ENCODE measurements around the gene ATP2A3. TPM values are rescaled to one million over a fixed set of nuclear protein-coding genes. Genes with fewer than 3 reads are reported as not detected.
A peak's percentile ranks its signal among the peaks of the same experiment; 100 is the strongest.

The ATP2A3 gene
- total and polyA plus RNA-seq, 2 experiments from 2014 or later, result 2.2 to 4.1 TPM

GRCh38 chr17:4006745-4007211 is 42.5 kb upstream of the ATP2A3 start:
- H3K4me1 ChIP-seq (ENCODE audit: insufficient read depth), result peaks cover 15% of the 10 kb centered on the region
- H4K20me1 ChIP-seq (ENCODE audit: insufficient read depth, poor library complexity, severe bottlenecking), result no peaks in the 10 kb centered on the region
- no peaks in the 10 kb centered on the region for H3K9me3 ChIP-seq (ENCODE audit: low read depth)
- no peak overlapping the region for H3K4me3 ChIP-seq
- no peak overlapping the region for H3K4me2 ChIP-seq
- H3K79me2 ChIP-seq, result no peaks in the 10 kb centered on the region
- peak overlapping the region; percentile 40 for H3K27ac ChIP-seq
- H3K9me2 ChIP-seq (replicated peaks; ENCODE audit: insufficient read depth), result no peaks in the 10 kb centered on the region
- no peak for TF ChIP-seq EZH2 (IDR thresholded peaks at IDR 0.05; ENCODE audit: borderline replicate concordance)
- TF ChIP-seq CTCF (IDR thresholded peaks at IDR 0.05; ENCODE audit: poor library complexity), result no peak
- TF ChIP-seq EZH2phosphoT487 (IDR thresholded peaks at IDR 0.05; ENCODE audit: low read depth, severe bottlenecking, unreplicated experiment), result no peak
- no peak overlapping the region for H2AFZ ChIP-seq
- DNase-seq (ENCODE audit: low spot score), result peak; percentile 46
- H3K36me3 ChIP-seq (replicated peaks; ENCODE audit: insufficient read depth, low read depth), result no peaks in the 10 kb centered on the region
- WGBS (ENCODE audit: low lambda C conversion rate, missing lambda C conversion rate), result 51% methylated on average over 8 of the region's 8 CpGs
- no peaks in the 10 kb centered on the region for H3K27me3 ChIP-seq

- Histone ChIP-seq H3K9me3 (ENCODE audit: low read depth) (no peaks in the 10 kb centered on the region), H3K4me3 (no peak overlapping the region), H2AFZ (no peak overlapping the region), H3K9me2 (replicated peaks; ENCODE audit: insufficient read depth) (no peaks in the 10 kb centered on the region), H4K20me1 (ENCODE audit: insufficient read depth, poor library complexity, severe bottlenecking) (no peaks in the 10 kb centered on the region), H3K4me1 (ENCODE audit: insufficient read depth) (peaks cover 15% of the 10 kb centered on the region), H3K4me2 (no peak overlapping the region), H3K36me3 (replicated peaks; ENCODE audit: insufficient read depth, low read depth) (no peaks in the 10 kb centered on the region), H3K79me2 (no peaks in the 10 kb centered on the region), H3K27me3 (no peaks in the 10 kb centered on the region), H3K27ac (no peak overlapping the region)
- 87% methylated on average over 12 of the region's 12 CpGs for WGBS (ENCODE audit: low lambda C conversion rate, missing lambda C conversion rate)
- TF ChIP-seq EZH2 (IDR thresholded peaks at IDR 0.05; ENCODE audit: borderline replicate concordance) (no peak), EZH2phosphoT487 (IDR thresholded peaks at IDR 0.05; ENCODE audit: low read depth, severe bottlenecking, unreplicated experiment) (no peak), CTCF (IDR thresholded peaks at IDR 0.05; ENCODE audit: poor library complexity) (no peak)
- no peak for DNase-seq (ENCODE audit: low spot score)
Measured at GRCh38 chr17:4006165-4006589, 41.9 kb upstream of the ATP2A3 start.

GRCh38 chr17:4005296-4006164 is 41.3 kb upstream of the ATP2A3 start:
- no peak overlapping the region for H2AFZ ChIP-seq
- no peaks in the 10 kb centered on the region for H3K36me3 ChIP-seq (replicated peaks; ENCODE audit: insufficient read depth, low read depth)
- H3K9me3 ChIP-seq (ENCODE audit: low read depth), result no peaks in the 10 kb centered on the region
- DNase-seq (ENCODE audit: low spot score), result no peak
- H3K27ac ChIP-seq, result no peak overlapping the region
- 96% methylated on average over 22 of the region's 22 CpGs for WGBS (ENCODE audit: low lambda C conversion rate, missing lambda C conversion rate)
- H3K4me2 ChIP-seq, result no peak overlapping the region
- peaks cover 15% of the 10 kb centered on the region for H3K4me1 ChIP-seq (ENCODE audit: insufficient read depth)
- TF ChIP-seq EZH2 (IDR thresholded peaks at IDR 0.05; ENCODE audit: borderline replicate concordance) (no peak), EZH2phosphoT487 (IDR thresholded peaks at IDR 0.05; ENCODE audit: low read depth, severe bottlenecking, unreplicated experiment) (no peak), CTCF (IDR thresholded peaks at IDR 0.05; ENCODE audit: poor library complexity) (no peak)
- no peaks in the 10 kb centered on the region for H3K27me3 ChIP-seq
- H3K9me2 ChIP-seq (replicated peaks; ENCODE audit: insufficient read depth), result no peaks in the 10 kb centered on the region
- H3K79me2 ChIP-seq, result no peaks in the 10 kb centered on the region
- no peak overlapping the region for H3K4me3 ChIP-seq
- no peaks in the 10 kb centered on the region for H4K20me1 ChIP-seq (ENCODE audit: insufficient read depth, poor library complexity, severe bottlenecking)

All from hepatocyte (in vitro differentiated cells).